Measurements from ENCODE around the gene PDZD4.

GRCh38 chrX:153762626-153763173 is 67.6 kb downstream of the PDZD4 start:
- TF ChIP-seq POLR2A (IDR thresholded peaks at IDR 0.05; ENCODE audit: low read depth, low read length) (no peak), TAF1 (IDR thresholded peaks at IDR 0.05; ENCODE audit: borderline replicate concordance, low read depth, low read length) (no peak)

All from GM12892 (cell line).